Left lung (tissue), 10 donors: Measurements from ENCODE around the gene PKDCC. TPM values are rescaled to one million over a fixed set of nuclear protein-coding genes. Genes with fewer than 3 reads are reported as not detected.

Source experiments
- ATAC-seq: fragments of 200-7000 bp; cut with Tn5 transposase; one replicate; pipeline ENCODE4 v1.9.1; 2020; ENCODE audit warnings: moderate library complexity
- DNase-seq, 4 donors: peaks; one replicate each; pipeline ENCODE4 v3.0.0-alpha.2; 2013 to 2020
- H3K27ac ChIP-seq, 2 donors: fragments of 200-600 bp; sonication (generic) in 1 of 2; one replicate each; pipeline versions ENCODE4 v1.5.0 to v1.8.0; 2020 to 2021
- H3K27me3 ChIP-seq, 2 donors: fragments of 200-600 bp; sonication (generic) in 1 of 2; one replicate each; pipeline versions ENCODE4 v1.5.0 to v1.8.0; 2020 to 2021
- H3K36me3 ChIP-seq, 2 donors: fragments of 200-600 bp; sonication (generic) in 1 of 2; one replicate each; pipeline versions ENCODE4 v1.5.0 to v1.8.0; 2020 to 2021
- H3K4me1 ChIP-seq, 2 donors: fragments of 200-600 bp; one replicate each; pipeline ENCODE4 v1.8.0; 2021
- H3K4me3 ChIP-seq, 2 donors: fragments of 200-600 bp; sonication (generic) in 1 of 2; one replicate each; pipeline versions ENCODE4 v1.5.0 to v1.8.0; 2020 to 2021; ENCODE audit warnings: mild to moderate bottlenecking in 1 of 2
- H3K9me3 ChIP-seq, 2 donors: fragments of 200-600 bp; sonication (generic) in 1 of 2; one replicate each; pipeline versions ENCODE4 v1.5.0 to v1.8.0; 2020 to 2021
- intact Hi-C, 2 donors: fragments of 100-400 bp; cut with DNase I; formaldehyde crosslinking; loops; one replicate each; pipeline versions ENCODE4 v1.11.2 to v1.14.2; 2022
- polyA plus RNA-seq, 6 donors: library from polyadenylated mRNA; unstranded; fragments of 120-200 nt; gene quantifications; one replicate each; pipeline ENCODE4 v1.2.1, GENCODE V29; 2013; ENCODE audit not compliant: insufficient read length in 6 of 6
- total RNA-seq, 2 donors: library from RNA; stranded (reverse); fragmentation: NEBNext Ultra II Directional; extraction: Animal tissue kit (Norgen Biotek cat#: 25700); gene quantifications; one replicate each; pipeline ENCODE4 v1.2.1, GENCODE V29; 2021
- TF ChIP-seq, protein P1 (sequence below), 2 donors: fragments of 200-600 bp; sonication (generic) in 1 of 2; IDR thresholded peaks; one replicate each; pipeline versions ENCODE4 v1.5.0 to v1.8.0; 2021; ENCODE audit warnings: antibody characterized with exemption in 2 of 2
- donor health status: DM: no; HTN: yes; CAD: no.
- donor health status: DM: no; HTN: no; CAD: no.

Gene PKDCC
- total and polyA plus RNA-seq, 8 donors = 63.1 to 224 (median 129) TPM

DNA sequence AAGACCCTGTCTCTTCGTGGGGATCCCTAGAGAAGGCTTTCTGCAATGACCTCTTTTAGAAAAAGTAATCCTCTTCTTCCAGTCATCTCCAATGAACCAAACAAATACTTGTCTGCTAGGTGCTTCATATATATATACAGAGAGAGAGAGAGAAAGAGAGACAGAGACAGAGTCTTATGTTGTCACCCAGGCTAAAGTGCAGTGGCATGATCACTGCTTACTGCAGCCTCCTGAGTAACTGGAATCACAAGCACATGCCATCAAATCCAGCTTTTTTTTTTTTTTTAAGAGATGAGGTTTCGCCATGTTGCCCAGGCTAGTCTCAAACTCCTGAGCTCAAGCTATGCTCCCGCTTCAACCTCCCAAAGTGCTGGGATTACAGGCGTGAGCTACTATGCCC, 18.6 kb upstream of the PKDCC start:
- Histone ChIP-seq H3K4me3 (no peak overlapping the region), H3K4me1 (peaks cover 0 to 3% of the 10 kb centered on the region in 2 donors), H3K9me3 (no peaks in the 10 kb centered on the region), H3K27me3 (no peaks in the 10 kb centered on the region), H3K27ac (no peak overlapping the region), H3K36me3 (no peaks in the 10 kb centered on the region)
- ATAC-seq (no peak), DNase-seq (no peak)
- intact Hi-C loops = no loop called here
- TF ChIP-seq, protein P1, sequence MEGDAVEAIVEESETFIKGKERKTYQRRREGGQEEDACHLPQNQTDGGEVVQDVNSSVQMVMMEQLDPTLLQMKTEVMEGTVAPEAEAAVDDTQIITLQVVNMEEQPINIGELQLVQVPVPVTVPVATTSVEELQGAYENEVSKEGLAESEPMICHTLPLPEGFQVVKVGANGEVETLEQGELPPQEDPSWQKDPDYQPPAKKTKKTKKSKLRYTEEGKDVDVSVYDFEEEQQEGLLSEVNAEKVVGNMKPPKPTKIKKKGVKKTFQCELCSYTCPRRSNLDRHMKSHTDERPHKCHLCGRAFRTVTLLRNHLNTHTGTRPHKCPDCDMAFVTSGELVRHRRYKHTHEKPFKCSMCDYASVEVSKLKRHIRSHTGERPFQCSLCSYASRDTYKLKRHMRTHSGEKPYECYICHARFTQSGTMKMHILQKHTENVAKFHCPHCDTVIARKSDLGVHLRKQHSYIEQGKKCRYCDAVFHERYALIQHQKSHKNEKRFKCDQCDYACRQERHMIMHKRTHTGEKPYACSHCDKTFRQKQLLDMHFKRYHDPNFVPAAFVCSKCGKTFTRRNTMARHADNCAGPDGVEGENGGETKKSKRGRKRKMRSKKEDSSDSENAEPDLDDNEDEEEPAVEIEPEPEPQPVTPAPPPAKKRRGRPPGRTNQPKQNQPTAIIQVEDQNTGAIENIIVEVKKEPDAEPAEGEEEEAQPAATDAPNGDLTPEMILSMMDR (IDR thresholded peaks at IDR 0.05) = no peak

DNA sequence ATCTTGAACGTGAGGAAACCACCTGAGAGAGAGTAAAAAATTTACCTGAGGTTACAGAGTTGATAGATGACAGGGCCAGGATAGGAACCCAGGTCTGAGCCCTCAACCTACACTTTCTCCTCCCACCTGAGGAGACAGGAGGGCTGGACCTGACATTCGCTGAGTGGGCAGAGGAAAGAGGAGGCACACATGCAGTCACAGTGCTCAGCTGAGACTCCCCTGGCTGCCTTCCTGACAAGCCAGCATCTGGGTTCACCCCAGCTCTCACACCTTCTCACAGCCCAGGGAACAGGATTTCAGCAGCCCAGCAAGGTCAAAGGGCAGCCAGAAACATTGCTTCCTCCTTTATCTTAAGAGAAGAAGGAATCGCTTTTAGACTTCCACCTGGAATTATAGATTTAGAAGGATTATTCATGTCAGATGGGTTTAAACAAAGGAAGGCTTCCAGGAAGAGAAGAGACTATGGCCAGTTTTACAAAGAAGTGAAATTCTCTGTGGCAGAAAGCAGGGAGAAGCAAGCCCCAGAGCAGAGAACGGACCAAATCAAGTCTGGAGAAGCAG, 18.1 kb upstream of the PKDCC start:
- Histone ChIP-seq H3K4me1 (peaks cover 0 to 3% of the 10 kb centered on the region in 2 donors), H3K36me3 (no peaks in the 10 kb centered on the region), H3K4me3 (no peak overlapping the region), H3K9me3 (no peaks in the 10 kb centered on the region), H3K27me3 (no peaks in the 10 kb centered on the region), H3K27ac (no peak overlapping the region)
- DNase-seq = no peak
- ATAC-seq = no peak
- intact Hi-C loops = no loop called here
- TF ChIP-seq, protein P1 (IDR thresholded peaks at IDR 0.05) = no peak

DNA sequence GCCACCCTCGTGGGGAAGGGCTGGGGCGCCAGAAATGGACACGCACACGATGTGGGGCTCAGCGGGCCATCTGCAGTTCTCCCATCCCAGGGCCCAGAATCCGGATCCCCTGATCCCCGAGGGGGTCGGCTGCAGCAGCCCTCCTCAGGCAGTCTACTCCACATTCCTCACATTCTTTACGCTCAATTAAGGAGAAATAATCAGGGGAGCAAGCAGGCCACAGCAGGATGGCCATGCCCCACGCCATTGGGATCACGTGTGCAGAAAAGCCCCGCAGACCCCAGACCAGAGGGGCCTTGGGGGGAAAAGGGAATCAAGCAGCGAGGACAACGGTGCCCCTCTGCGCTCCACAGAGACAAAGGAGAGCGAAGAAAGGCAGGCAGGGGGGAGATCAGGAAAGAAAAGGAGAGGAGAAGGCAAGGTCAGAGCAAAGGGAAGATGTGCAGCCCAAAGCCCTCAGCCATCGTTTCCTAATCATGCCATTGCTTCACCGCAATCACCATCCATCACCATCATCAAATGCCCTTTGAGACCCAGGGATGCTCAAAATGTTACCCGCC, 17.5 kb upstream of the PKDCC start:
- H3K27me3 ChIP-seq = no peaks in the 10 kb centered on the region
- intact Hi-C loops = no loop called here
- TF ChIP-seq, protein P1 (IDR thresholded peaks at IDR 0.05) = no peak
- DNase-seq (no peak), ATAC-seq (no peak)
- no peaks in the 10 kb centered on the region for H3K9me3 ChIP-seq
- H3K4me3 ChIP-seq = no peak overlapping the region
- no peaks in the 10 kb centered on the region for H3K36me3 ChIP-seq
- peaks cover 0 to under 1% of the 10 kb centered on the region in 2 donors for H3K4me1 ChIP-seq
- no peak overlapping the region for H3K27ac ChIP-seq

DNA sequence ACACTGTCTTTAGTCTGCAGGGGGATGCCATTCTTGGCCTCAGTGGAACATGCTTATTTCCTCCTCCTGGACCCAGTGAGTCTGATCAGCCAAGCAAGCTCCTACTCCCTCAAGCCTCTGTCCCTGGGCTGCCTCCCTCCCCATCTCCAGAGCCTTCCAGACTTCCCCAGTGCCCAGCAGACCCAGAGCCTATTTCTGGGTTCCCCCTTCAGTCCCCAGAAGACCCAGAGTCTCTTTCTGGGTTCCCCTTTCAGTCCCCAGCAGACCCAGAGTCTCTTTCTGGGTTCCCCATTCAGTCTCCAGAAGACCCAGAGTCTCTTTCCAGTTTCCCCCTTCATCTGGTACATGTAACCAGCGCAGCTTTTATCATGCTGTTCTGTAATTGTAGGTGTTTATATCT, 17.0 kb upstream of the PKDCC start:
- intact Hi-C loops = no loop called here
- no peak for ATAC-seq

More for the DNA sequence above, 17.0 kb upstream of the PKDCC start:
- Histone ChIP-seq H3K4me3 (no peak overlapping the region), H3K27me3 (no peaks in the 10 kb centered on the region), H3K27ac (no peak overlapping the region), H3K36me3 (no peaks in the 10 kb centered on the region), H3K4me1 (no peaks in the 10 kb centered on the region), H3K9me3 (no peaks in the 10 kb centered on the region)
- no peak for DNase-seq
- TF ChIP-seq, protein P1 (IDR thresholded peaks at IDR 0.05) = no peak
